Hepatocyte (in vitro differentiated cells): ENCODE data around the gene DENND1C.

ENCODE experiments used
- CTCF ChIP-seq: fragments of 200-600 bp; sonication (generic); IDR thresholded peaks from 2 replicates; pipeline ENCODE4 v1.5.1; 2016; ENCODE audit warnings: antibody characterized with exemption, mild to moderate bottlenecking; ENCODE audit not compliant: poor library complexity
- EZH2 ChIP-seq: fragments of 200-600 bp; sonication (generic); IDR thresholded peaks from 2 replicates; pipeline ENCODE4 v1.6.1; 2016; ENCODE audit warnings: antibody characterized with exemption, mild to moderate bottlenecking, borderline replicate concordance
- EZH2phosphoT487 ChIP-seq: fragments of 200-600 bp; sonication (generic); IDR thresholded peaks from one replicate; pipeline ENCODE4 v1.6.1; 2018; ENCODE audit warnings: antibody characterized with exemption, mild to moderate bottlenecking, low read depth, moderate library complexity; ENCODE audit not compliant: unreplicated experiment, severe bottlenecking

GRCh38 chr19:6460099-6460884, 21.3 kb downstream of the DENND1C start:
- peak; percentile 43 for TF ChIP-seq CTCF
- TF ChIP-seq EZH2: no peak
- TF ChIP-seq EZH2phosphoT487: no peak
